HepG2 (cell line): Measurements from ENCODE around the gene USP7. TPM values are rescaled to one million over a fixed set of nuclear protein-coding genes. Genes with fewer than 3 reads are reported as not detected.

Experiments used
- CHD2 ChIP-seq: IDR thresholded peaks from 2 replicates; pipeline ENCODE4 v1.6.1; 2011; ENCODE audit warnings: low read depth, low read length, improper control_type of control experiment
- E2F1 ChIP-seq: sonication (generic); formaldehyde crosslinking; IDR thresholded peaks from 2 replicates; pipeline ENCODE4 v1.5.0; 2020; ENCODE audit warnings: missing genetic modification reagents
- GRHL1 ChIP-seq: sonication (generic); formaldehyde crosslinking; conservative IDR thresholded peaks from 2 replicates; pipeline ENCODE4 v1.8.0; 2022; ENCODE audit warnings: missing genetic modification reagents
- IRF2 ChIP-seq: IDR thresholded peaks from 2 replicates; pipeline ENCODE4 v1.6.1; 2018; ENCODE audit warnings: missing genetic modification reagents, missing compliant biosample characterization
- KLF15 ChIP-seq: sonication (generic); formaldehyde crosslinking; IDR thresholded peaks from 2 replicates; pipeline ENCODE4 v1.8.1; 2023; ENCODE audit warnings: borderline replicate concordance, mild to moderate bottlenecking, inconsistent platforms, missing genetic modification reagents, mixed read lengths
- PHF5A ChIP-seq: IDR thresholded peaks from one replicate; pipeline ENCODE4 v1.6.1; 2018; ENCODE audit warnings: low read depth, missing genetic modification reagents; ENCODE audit not compliant: unreplicated experiment
- RARG ChIP-seq: sonication (generic); formaldehyde crosslinking; IDR thresholded peaks from 2 replicates; pipeline ENCODE4 v1.4.0; 2020; ENCODE audit warnings: low read depth, mild to moderate bottlenecking, missing genetic modification reagents
- STAT5B ChIP-seq: sonication (generic); formaldehyde crosslinking; IDR thresholded peaks from 2 replicates; pipeline ENCODE4 v1.4.0; 2020; ENCODE audit warnings: missing genetic modification reagents
- XRCC5 ChIP-seq: fragments of 200-400 bp; formaldehyde crosslinking; optimal IDR thresholded peaks from 2 replicates; pipeline ENCODE3; 2017; ENCODE audit warnings: mild to moderate bottlenecking, low read length
- YEATS4 ChIP-seq: sonication (generic); formaldehyde crosslinking; IDR thresholded peaks from 2 replicates; pipeline ENCODE4 v1.4.0; 2020; ENCODE audit warnings: missing genetic modification reagents, borderline replicate concordance
- ZNF549 ChIP-seq: sonication (generic); formaldehyde crosslinking; IDR thresholded peaks from 2 replicates; pipeline ENCODE4 v1.5.0; 2020; ENCODE audit warnings: missing genetic modification reagents
- ZNF724P ChIP-seq: sonication (generic); formaldehyde crosslinking; IDR thresholded peaks from 2 replicates; pipeline ENCODE4 v1.8.0; 2022; ENCODE audit warnings: missing genetic modification reagents, borderline replicate concordance
- polyA plus RNA-seq, 8 experiments: library from polyadenylated mRNA; depleted of rRNA in 3 of 8; stranded (reverse) in 7 of 8; unstranded in 1 of 8; fragments of >200 nt; fragmentation: Illumina TruSeq in 4 of 8; extraction: Trizol in 4 of 8; gene quantifications; 2 replicates each; pipeline versions ENCODE4 v1.2.1 to v1.2.3, GENCODE V29; 2011 to 2016; ENCODE audit warnings: low read depth in 4 of 8, missing spikeins in 1 of 8, mixed read lengths in 1 of 8; ENCODE audit not compliant: insufficient read depth in 1 of 8
- total RNA-seq, 5 experiments: library from RNA; depleted of rRNA; stranded (reverse); fragments of >200 nt; fragmentation: Illumina TruSeq; extraction: Trizol; gene quantifications; 2 replicates each; pipeline ENCODE4 v1.2.3, GENCODE V29; 2016; ENCODE audit warnings: low read depth in 1 of 5
- TF ChIP-seq, protein P1 (sequence below): sonication (generic); formaldehyde crosslinking; IDR thresholded peaks from 2 replicates; pipeline ENCODE4 v1.4.0; 2020; ENCODE audit warnings: missing genetic modification reagents
- TF ChIP-seq, protein P2 (sequence below): sonication (generic); formaldehyde crosslinking; IDR thresholded peaks from 2 replicates; pipeline ENCODE4 v1.4.0; 2020; ENCODE audit warnings: missing genetic modification reagents, borderline replicate concordance
- TF ChIP-seq, protein P3 (sequence below), 2 experiments: sonication (generic) in 1 of 2; formaldehyde crosslinking in 1 of 2; IDR thresholded peaks; 2 replicates each; pipeline versions ENCODE4 v1.6.1 to v1.9.0; 2014 to 2022; ENCODE audit warnings: antibody characterized with exemption in 1 of 2, borderline replicate concordance in 1 of 2, inconsistent platforms in 1 of 2, low read depth in 1 of 2, missing genetic modification reagents in 1 of 2

USP7 gene
- total and polyA plus RNA-seq, 2 of the 13 experiments (the other 11 are each of a cell fraction or from before 2014, with no cell fraction given) = 52.5 to 173 TPM

GRCh38 chr16:8859913-8860881 is 103.5 kb downstream of the USP7 start (continued):
- TF ChIP-seq, protein P1, sequence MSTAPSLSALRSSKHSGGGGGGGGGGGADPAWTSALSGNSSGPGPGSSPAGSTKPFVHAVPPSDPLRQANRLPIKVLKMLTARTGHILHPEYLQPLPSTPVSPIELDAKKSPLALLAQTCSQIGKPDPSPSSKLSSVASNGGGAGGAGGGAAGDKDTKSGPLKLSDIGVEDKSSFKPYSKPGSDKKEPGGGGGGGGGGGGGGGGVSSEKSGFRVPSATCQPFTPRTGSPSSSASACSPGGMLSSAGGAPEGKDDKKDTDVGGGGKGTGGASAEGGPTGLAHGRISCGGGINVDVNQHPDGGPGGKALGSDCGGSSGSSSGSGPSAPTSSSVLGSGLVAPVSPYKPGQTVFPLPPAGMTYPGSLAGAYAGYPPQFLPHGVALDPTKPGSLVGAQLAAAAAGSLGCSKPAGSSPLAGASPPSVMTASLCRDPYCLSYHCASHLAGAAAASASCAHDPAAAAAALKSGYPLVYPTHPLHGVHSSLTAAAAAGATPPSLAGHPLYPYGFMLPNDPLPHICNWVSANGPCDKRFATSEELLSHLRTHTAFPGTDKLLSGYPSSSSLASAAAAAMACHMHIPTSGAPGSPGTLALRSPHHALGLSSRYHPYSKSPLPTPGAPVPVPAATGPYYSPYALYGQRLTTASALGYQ (CRISPR knock-in tag) = peak; percentile 89
- TF ChIP-seq, protein P2, sequence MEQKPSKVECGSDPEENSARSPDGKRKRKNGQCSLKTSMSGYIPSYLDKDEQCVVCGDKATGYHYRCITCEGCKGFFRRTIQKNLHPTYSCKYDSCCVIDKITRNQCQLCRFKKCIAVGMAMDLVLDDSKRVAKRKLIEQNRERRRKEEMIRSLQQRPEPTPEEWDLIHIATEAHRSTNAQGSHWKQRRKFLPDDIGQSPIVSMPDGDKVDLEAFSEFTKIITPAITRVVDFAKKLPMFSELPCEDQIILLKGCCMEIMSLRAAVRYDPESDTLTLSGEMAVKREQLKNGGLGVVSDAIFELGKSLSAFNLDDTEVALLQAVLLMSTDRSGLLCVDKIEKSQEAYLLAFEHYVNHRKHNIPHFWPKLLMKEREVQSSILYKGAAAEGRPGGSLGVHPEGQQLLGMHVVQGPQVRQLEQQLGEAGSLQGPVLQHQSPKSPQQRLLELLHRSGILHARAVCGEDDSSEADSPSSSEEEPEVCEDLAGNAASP (CRISPR knock-in tag) = peak; percentile 93
- TF ChIP-seq GRHL1 (CRISPR knock-in tag) (no peak), CHD2 (no peak), YEATS4 (peak; percentile 53; the same call in 1 of the 2 replicates), RARG (no peak), ZNF724P (CRISPR knock-in tag) (no peak), PHF5A (CRISPR knock-in tag) (peak; percentile 96), ZNF549 (CRISPR knock-in tag) (no peak), E2F1 (CRISPR knock-in tag) (peak; percentile 95), STAT5B (CRISPR knock-in tag) (no peak; the same call in 1 of the 2 replicates), XRCC5 (no peak), IRF2 (CRISPR knock-in tag) (peak; percentile 83), KLF15 (CRISPR knock-in tag) (no peak; the same call in 1 of the 2 replicates)
- TF ChIP-seq, protein P3, sequence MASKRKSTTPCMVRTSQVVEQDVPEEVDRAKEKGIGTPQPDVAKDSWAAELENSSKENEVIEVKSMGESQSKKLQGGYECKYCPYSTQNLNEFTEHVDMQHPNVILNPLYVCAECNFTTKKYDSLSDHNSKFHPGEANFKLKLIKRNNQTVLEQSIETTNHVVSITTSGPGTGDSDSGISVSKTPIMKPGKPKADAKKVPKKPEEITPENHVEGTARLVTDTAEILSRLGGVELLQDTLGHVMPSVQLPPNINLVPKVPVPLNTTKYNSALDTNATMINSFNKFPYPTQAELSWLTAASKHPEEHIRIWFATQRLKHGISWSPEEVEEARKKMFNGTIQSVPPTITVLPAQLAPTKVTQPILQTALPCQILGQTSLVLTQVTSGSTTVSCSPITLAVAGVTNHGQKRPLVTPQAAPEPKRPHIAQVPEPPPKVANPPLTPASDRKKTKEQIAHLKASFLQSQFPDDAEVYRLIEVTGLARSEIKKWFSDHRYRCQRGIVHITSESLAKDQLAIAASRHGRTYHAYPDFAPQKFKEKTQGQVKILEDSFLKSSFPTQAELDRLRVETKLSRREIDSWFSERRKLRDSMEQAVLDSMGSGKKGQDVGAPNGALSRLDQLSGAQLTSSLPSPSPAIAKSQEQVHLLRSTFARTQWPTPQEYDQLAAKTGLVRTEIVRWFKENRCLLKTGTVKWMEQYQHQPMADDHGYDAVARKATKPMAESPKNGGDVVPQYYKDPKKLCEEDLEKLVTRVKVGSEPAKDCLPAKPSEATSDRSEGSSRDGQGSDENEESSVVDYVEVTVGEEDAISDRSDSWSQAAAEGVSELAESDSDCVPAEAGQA (IDR thresholded peaks at IDR 0.05; ENCODE audit: low read depth) = no peak
- TF ChIP-seq, protein P3 (CRISPR knock-in tag; IDR thresholded peaks at IDR 0.05; ENCODE audit: borderline replicate concordance) = no peak
